ENCODE measurements around the gene CASD1.
A peak's percentile ranks its signal among the peaks of the same experiment; 100 is the strongest.

The CASD1 gene

DNA sequence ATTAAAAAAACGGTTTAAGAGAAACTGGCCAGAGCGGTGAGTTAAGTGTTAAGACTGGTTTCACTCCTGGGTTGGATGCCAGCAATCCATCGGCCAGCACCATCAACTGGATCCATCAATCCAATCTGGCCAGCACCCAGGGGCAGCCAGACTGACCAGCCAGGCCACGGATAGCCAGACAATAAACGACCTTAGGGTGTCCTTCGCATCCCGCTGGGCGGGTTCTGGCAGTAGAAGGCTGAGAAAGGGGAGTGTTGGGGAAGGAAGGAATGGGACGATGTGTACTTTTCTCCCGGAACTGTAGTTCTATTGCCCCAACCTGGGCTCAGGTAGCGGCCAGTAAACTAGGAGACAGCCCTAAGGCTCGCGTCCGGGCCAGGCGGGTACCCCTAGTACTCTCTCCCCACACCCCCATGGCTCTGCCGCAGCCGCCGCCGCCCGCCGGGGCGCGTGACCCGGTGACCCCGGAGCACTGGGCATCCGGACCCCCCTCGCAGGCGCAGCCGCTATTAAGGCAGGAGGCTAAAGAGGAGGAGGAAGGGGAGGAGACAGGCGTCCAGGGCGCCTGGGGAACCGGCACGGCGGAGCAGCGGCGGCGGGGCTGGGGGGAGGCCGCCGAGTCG is at the start of gene CASD1:
Gene CASD1 (plus strand): TSS at position 546 of the 623 bp plus-strand sequence. CDS start 276 bp downstream, outside the sequence.
- DNase-seq (ENCODE audit: low read depth, low spot score), result peak; percentile 28

DNA sequence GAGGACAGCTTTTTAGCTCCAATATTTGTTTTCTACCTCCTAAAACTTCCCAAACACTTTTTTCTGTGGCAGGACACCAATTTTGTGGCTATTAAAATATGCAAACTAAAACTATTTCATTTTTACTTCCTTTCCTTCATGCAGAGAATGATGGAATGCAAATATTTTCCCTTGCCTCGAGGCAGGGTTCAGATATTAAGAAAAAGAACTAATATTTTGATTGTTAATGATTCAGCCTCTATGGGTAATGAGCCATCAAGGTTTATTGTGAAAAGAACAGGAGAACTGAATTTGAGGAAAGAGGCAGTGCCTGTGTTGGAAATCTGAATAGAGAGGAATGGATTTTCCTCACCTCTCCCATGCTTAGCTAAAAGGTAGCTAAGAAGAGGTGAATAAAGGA is 43.1 kb upstream of the CASD1 start:
- no peak for DNase-seq (ENCODE audit: low read depth, low spot score)

DNA sequence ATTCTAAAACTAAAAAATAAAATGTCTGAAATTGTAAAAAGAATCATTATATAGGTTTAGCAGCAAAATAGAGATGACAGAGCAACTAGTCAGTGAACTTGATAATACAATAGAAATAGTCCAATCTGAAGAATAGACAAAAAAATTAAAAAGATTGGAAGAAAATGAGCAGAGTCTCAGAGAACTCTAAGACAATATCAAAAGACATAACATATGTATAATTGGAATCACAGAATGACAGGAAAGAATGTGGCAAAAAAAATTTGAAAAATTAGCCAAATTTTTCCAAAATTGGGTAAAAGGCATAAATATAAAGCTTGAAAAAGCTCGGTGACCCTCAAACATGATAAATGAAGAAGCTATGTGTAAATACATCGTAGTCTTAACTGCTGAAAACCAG is 38.0 kb upstream of the CASD1 start:
- DNase-seq (ENCODE audit: low read depth, low spot score), result no peak

DNA sequence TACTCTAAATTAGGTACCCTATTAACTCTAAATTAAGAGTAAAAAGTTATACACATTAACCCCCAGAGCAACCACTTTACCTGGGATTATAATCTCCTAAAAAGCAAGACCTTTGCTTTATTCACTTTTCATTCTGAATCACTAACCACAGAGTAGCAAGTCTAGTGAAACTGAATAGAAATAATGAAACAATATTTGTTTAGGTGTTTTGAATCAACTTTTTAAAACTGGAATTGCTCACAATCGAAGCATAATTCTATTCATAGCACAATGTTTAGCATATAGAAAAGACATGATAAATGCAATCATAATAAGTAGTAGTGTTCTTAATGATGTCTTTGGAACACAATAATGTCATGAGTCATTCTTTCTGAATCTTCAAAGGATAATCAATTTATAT is 37.0 kb upstream of the CASD1 start:
- no peak for DNase-seq (ENCODE audit: low read depth, low spot score)

DNA sequence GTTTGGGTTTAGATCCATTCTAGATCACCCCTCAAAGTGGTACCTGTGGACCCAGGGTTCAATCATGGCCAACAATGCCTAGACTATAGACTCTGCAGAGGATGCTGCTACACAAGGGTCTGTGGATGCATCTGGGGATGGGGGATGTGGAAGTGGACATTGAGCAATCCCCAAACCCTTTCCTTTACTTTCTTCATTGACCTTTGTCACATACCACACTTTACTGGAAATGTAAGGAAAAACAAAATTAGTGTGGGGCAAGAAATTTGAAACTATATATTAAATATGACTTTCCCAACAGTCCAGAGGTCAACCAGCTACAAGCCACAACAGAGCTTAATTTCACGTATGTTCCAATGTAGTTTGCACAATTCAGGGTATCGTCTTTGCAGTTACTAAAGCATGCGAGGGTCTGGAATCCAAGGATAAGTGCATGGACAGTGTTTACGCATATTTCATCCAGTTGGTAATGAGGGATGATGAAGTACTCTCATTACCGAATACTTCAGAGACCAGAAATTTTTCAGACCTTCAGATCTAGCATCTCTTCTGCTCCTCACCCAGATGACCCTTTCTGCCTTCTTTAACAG is 33.3 kb upstream of the CASD1 start:
- no peak for DNase-seq (ENCODE audit: low read depth, low spot score)

DNA sequence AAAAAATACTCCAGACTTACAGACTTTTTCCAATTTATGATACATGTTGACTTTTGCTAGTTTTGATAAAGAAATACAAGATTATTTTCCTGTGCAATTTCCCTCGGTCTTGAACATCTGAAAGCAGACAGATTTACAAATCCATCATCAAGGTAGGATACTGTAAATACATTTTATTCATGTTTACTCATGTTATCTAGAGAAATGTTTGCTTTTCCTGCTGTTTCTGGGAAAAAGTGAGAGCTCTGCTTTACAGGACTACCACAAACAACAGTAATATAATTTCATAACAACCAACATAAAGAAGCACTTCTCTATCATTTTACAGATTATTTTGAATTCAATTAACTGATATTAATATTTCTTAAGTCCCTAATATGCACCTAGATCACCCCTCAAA is 31.7 kb upstream of the CASD1 start:
- DNase-seq (ENCODE audit: low read depth, low spot score), result no peak

DNA sequence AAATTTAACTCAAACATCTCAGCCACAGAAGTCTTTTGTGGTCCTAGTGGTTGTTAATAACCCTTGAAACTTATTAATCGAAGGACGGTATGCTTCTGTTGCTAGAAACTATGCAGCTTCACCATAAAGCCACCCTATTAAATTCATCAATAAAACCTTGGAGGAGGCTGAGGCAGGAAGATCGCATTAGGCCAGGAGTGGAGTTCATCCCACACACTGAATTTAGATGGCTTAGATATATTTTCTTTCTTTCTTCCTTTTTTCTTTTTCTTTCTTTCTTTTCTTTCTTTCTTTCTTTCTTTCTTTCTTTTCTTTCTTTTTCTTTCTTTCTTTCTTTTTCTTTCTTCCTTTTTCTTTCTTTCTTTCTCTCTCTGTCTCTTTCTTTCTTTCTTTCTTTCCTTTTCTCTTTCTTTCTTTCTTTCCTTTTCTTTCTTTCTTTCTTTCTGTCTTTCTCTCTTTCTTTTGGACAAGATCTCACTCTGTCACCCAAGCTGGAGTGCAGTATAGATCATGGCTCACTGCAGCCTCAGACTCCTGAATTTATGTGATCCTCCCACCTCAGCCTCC is 30.9 kb upstream of the CASD1 start:
- DNase-seq (ENCODE audit: low read depth, low spot score), result no peak

DNA sequence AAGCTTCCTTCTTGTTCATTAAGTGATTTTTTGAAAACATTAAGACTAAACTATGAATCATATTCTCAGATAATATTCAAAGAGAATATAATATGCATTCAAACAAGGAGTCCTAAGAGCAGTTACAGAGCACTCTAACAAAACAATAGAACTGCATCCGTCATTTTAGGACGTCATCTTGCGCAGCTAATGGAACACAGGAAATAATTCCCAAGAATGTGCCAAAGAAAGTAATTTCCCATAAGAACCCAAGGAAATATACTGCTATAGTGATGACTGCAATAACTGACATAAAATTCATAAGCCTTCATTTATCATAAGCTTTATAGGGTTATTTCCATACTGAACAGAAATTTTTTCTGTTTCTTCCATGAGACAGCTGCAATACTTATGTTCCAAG is 28.3 kb upstream of the CASD1 start:
- DNase-seq (ENCODE audit: low read depth, low spot score), result no peak

DNA sequence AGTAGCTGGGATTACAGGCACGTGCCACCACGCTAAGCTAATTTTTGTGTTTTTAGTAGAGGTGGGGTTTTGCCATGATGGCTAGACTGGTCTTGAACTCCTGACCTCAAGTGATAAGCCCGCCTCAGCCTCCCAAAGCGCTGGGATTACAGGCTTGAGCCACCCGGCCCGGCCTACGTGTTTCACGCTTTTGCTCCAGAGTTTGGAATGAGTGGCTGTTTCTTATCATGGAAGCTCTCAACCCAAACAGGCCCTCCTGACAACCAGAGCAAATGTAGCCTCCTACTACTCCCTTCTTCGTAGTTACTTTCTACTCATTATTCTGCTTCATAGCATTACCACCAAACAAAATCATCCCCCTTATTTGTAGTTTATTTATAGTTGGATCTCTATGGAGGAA is 26.8 kb upstream of the CASD1 start:
- DNase-seq (ENCODE audit: low read depth, low spot score), result no peak

DNA sequence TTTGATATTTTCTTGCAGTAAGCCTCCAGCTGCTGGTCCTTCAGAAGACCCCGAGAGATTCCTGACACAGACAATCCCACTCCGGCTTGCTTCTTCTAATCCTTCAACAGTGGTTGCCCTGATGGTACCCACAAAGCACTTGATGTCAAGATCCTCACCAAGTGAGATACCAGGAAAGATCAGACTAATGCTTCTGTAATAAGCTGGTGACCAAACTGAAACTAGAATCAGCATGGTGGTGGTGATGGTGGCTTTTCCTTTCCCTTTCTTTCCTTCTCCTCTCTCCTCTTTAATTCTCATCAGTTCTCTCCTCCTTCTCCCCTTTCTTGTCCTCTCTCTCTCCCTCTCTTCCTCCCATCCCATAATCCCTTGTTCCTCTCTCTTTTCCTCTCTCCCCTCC is 25.8 kb upstream of the CASD1 start:
- DNase-seq (ENCODE audit: low read depth, low spot score), result no peak

DNA sequence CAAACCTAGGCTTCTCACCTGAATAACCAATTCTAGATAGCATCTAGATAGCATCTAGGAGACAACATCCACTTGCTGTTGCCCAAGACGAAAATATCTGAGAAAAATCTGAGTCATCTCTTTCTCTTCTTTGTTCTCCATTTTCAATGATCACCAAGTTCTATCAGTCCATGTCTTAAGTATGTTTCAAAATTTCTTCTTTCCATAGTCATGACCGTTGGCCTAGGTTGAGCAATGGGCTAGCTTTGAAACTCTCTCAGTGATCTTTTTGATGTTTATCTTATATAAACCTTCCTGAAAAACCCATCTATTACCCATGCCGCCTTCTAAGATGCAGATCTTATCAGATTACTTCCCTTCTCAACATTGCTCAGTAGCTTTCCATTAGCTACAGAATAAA is 23.4 kb upstream of the CASD1 start:
- DNase-seq (ENCODE audit: low read depth, low spot score), result no peak

DNA sequence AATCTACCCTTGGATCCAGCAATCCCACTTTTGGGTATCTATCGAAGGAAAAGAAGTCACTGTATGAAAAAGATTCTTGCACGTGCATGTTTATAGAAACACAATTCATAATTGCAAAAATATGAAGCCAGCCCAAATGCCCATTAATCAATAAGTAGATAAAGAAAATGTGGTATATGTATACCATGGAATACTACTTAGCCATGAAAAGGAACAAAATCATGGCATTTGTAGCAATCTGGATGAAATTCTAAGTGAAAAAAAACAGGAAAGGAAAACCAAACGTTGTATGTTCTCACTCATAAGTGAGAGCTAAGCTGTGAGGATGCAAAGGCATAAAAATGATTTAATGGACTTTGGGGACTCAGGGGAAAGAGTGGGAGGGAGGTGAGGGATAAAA is 18.2 kb upstream of the CASD1 start:
- DNase-seq (ENCODE audit: low read depth, low spot score), result no peak

DNA sequence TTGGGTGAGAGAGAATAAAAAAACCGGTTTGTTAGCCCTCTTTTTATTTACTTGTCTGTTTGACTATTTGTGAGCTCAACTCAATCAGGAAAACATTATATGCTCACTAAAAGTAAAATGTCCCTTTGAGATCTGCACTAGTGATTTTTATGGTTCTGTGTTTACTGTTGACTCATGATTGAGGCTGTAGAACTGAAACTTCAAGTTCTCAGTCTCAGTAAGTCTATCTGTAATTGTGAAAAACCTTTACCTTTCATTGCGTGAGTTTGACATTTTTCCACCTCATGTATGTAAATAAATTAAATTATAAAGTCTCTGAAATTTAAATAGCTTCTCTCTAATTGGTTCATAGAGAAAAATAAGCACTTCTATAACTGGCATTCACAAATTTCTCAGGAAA is 17.0 kb upstream of the CASD1 start:
- DNase-seq (ENCODE audit: low read depth, low spot score), result no peak

DNA sequence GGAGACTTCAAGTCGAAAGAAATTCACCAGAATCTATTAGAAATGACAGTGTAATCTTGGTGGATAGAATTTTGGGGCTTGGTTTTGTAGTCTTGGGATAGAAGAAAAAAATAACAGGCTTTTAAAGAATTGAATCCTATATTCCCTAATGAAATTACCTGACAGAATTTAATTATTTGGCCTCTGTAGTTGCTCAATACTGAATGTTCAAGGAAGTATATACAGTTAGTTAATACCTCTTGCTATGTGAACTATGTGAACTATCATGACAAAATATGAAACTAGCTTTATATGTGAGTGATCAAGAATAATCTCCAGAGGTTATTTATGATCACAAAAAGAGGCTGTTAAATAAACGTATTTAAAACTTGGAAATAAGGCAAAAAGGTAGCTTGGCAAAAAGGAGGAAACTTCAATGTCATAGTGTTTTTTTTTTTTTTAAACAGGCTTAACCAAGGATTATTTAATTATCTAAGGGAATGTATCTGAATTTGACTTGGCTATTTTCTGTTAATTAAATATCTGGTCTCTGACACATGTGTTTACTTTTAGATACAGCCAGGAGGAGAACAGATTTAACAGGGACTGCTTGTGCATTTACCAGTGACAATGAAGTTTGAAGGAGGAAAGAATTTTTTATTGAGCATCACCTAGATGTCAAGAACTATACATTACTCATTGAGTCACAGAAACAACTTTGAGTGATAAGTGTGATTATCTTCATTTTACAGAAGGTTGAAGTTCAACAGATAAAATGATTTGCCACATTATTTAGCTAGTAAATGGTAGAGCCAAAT is 11.5 kb upstream of the CASD1 start:
- no peak for DNase-seq (ENCODE audit: low read depth, low spot score)

DNA sequence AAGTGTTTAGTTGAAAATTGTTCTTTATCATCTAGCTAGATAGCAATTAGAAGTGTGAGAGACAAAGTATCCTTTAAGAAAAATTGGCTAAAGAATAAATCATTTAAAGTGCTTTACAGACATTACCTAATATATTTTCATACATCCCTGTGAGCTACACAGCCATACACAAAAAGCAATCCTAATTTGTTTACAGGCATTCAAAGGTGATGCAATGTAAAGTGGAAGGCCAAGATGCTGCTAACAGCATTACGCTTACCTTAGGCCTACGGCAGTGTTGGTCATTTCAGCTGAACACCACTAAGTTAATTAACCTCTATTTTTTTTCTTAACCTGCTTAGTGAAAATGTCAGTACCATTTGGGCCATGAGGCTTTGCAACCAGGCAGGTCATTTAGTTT is 10.7 kb upstream of the CASD1 start:
- no peak for DNase-seq (ENCODE audit: low read depth, low spot score)

DNA sequence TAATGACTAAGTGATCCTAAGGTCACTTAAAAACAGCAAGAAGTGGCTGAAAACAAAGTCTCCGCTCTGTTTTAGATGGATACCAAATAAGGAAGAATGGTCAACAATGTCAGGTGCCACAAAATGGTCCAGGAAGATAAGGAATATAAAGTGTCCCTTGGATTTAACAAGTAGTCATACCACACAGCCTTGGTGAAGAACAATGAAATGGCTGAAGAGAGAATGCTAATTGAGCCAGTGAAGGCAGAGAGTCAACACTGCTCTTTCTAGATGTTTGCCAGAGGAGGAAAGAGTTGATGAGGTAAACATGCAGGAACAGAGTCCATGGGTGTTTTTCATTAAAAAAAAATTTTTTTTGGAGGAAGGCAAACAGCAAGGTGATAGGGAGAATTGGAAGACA is 2.1 kb upstream of the CASD1 start:
- DNase-seq (ENCODE audit: low read depth, low spot score), result no peak

DNA sequence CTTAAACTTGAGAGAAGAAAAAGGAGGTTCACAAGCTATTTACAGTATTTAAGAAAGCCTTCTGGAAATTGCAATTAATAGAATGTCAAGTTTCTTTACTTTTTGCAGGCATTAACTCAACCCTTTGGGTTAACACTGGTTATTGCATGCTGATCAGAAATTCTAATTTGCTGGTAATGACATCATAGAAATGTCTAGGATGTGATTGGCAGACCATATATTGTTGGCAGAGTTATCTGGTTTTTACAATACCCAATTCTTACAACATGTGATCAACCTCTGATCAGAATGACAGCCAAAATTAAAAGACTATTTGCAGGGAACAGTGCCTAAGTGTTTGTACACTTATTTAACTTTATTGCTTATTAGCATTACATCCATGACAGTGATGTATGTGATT is 1.6 kb upstream of the CASD1 start:
- no peak for DNase-seq (ENCODE audit: low read depth, low spot score)

DNA sequence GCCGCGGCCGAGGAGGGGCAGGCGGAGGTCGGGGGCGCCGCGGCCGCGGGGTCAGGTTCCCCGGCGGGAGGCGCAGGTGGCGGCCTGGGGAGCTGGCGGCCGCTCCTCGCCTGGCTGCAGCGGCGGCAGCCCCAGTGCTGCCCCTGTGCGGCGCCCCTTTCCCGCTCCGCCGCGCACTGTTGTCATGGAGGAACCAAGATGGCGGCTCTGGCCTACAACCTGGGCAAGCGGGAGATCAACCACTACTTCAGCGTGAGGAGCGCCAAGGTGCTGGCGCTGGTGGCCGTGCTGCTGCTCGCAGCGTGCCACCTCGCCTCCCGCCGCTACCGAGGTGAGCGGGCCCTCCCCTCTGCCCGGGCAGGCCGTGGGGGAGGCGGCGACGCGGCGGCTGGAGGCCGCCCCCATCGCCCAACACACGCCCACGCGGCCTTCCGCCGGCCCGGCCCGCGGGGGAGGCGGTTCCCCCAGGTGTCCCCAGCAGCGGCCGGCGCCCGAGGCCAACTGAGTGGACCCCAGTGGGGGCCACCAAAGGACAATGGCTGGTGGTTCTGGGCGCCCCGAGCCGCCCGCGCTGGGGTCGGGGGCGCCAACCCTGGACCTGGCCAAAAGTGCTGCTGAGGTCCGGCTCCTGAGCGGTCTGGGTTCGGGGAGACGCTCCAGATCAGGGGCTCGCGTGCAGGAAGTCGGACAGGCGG is 425 bp downstream of the CASD1 start:
- peak; percentile 46 for DNase-seq (ENCODE audit: low read depth, low spot score)

DNA sequence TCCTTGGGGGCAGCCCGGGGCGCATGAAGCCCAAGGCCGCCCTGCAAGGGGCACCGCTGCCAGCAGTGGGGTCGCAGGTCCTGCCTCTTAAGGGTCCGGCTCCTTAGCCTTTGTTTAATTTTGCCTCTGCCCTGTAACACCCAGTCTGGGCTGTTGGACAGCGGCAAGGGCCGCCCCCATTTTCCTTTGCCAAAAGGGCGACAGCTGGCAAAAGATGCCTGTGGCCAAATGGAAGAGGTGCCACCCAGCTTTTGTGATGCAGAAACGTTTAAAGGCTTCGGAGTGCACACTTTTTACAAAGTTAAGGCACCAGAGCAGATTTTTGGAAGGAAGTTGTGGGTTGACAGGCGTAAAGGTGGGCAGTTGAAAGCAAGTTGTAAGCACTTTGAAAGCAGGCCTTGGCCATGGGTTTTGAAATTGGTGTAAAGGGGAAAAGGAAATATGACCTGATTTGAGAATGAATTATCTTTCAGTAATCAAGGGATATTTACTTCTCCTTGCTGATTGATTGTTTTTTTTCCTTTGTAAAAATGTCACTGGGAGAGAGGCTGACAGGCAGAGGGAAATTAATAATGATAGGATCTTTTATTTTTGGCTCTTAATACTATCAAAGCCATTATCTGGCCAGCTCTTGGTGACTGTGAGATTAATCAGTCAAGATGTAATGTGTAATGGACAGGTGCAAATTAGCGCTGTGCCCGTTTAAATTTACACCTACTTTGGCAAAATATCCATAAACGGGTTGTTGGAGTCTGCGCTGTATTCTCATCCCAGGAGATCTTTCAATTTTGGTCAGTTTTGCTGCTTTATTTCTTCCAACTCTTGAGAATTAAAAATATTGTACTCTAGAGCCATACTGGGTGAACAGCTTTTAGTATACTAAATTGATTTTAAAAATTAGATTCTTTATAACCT is 1.2 kb downstream of the CASD1 start:
- peak; percentile 0 for DNase-seq (ENCODE audit: low read depth, low spot score)

DNA sequence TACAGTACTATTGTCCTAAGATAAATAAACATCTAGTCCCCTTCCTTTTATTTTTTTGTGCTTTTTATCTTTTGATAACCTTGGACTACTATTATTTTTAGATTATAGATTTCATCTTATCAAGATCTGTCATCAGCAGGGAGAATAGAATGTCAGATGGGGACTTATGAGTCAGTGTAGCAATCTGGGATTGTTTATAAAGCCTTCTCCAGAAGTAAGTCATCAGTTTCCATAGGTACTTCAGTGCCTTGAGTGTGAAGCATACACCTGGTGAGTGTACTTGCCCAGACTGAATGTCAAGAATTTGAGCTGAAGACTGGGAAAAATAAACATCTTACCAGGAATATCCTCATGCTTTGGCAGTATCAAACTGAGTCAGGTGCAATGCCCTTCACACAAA is 2.1 kb downstream of the CASD1 start:
- no peak for DNase-seq (ENCODE audit: low read depth, low spot score)

Measured in activated CD4-positive, CD25-positive, alpha-beta regulatory T cell treated with anti-CD3 and anti-CD28 coated beads, Interleukin-2, amount 50 U/mL, for 16 hours (primary cell).